Measurements from ENCODE around the gene CPLANE2. TPM values are rescaled to one million over a fixed set of nuclear protein-coding genes. Genes with fewer than 3 reads are reported as not detected.

Gene CPLANE2
- total RNA-seq, 1 experiment from 2014 or later = 4.5 TPM

GRCh38 chr1:16235347-16235746, 1.6 kb downstream of the CPLANE2 start:
- Histone ChIP-seq H3K36me3 (ENCODE audit: low read depth) (no peaks in the 10 kb centered on the region), H3K9me3 (ENCODE audit: insufficient read depth, low read depth) (no peaks in the 10 kb centered on the region), H3K27me3 (ENCODE audit: insufficient read depth, low read depth) (no peaks in the 10 kb centered on the region), H2AFZ (no peak overlapping the region), H4K20me1 (ENCODE audit: insufficient read depth) (no peaks in the 10 kb centered on the region), H3K79me2 (ENCODE audit: low read depth) (no peaks in the 10 kb centered on the region), H3K4me1 (replicated peaks; ENCODE audit: insufficient read depth) (peaks cover 13% of the 10 kb centered on the region), H3F3A (ENCODE audit: insufficient read depth, low read depth) (peaks cover 3% of the 10 kb centered on the region; the same call in 1 of the 2 replicates), H3K4me2 (no peak overlapping the region), H3K9me2 (ENCODE audit: insufficient read depth) (no peaks in the 10 kb centered on the region), H3K27ac (no peak overlapping the region), H3K4me3 (no peak overlapping the region)
- POLR2A ChIA-PET (ENCODE audit: unreplicated experiment) = no interaction called here
- no peak for DNase-seq
- intact Hi-C loops (cut with micrococcal nuclease; ENCODE audit: unreplicated experiment) = no loop called here
- CTCF ChIA-PET = interaction anchor here (0.5 kb wide), 1 partner anchor 401 kb away, joined by 7 read pairs; no protein-coding TSS in a partner anchor
- BruUV-seq (replicated peaks) = no TSS peak
- TF ChIP-seq EZH2 (IDR thresholded peaks at IDR 0.05; ENCODE audit: low read depth) = no peak
- TF ChIP-seq CTCF (conservative IDR thresholded peaks at IDR 0.05) = no peak

GRCh38 chr1:16233431-16233830, 3.6 kb downstream of the CPLANE2 start:
- BruUV-seq (replicated peaks) = no TSS peak
- CTCF ChIA-PET = no interaction called here
- TF ChIP-seq CTCF (conservative IDR thresholded peaks at IDR 0.05) (no peak), EZH2 (IDR thresholded peaks at IDR 0.05; ENCODE audit: low read depth) (no peak)
- Histone ChIP-seq H3K79me2 (ENCODE audit: low read depth) (no peaks in the 10 kb centered on the region), H3F3A (ENCODE audit: insufficient read depth, low read depth) (peaks cover 3% of the 10 kb centered on the region; the same call in 1 of the 2 replicates), H3K4me1 (replicated peaks; ENCODE audit: insufficient read depth) (peaks cover 13% of the 10 kb centered on the region), H2AFZ (no peak overlapping the region), H3K4me3 (no peak overlapping the region), H3K4me2 (no peak overlapping the region), H3K27ac (no peak overlapping the region), H3K36me3 (ENCODE audit: low read depth) (no peaks in the 10 kb centered on the region), H3K9me3 (ENCODE audit: insufficient read depth, low read depth) (no peaks in the 10 kb centered on the region), H3K27me3 (ENCODE audit: insufficient read depth, low read depth) (no peaks in the 10 kb centered on the region), H4K20me1 (ENCODE audit: insufficient read depth) (no peaks in the 10 kb centered on the region), H3K9me2 (ENCODE audit: insufficient read depth) (no peaks in the 10 kb centered on the region)
- no peak for DNase-seq
- POLR2A ChIA-PET (ENCODE audit: unreplicated experiment) = no interaction called here
- intact Hi-C loops (cut with micrococcal nuclease; ENCODE audit: unreplicated experiment) = no loop called here

GRCh38 chr1:16232316-16232710, 4.7 kb downstream of the CPLANE2 start:
- Histone ChIP-seq H3K27ac (no peak overlapping the region), H3K27me3 (ENCODE audit: insufficient read depth, low read depth) (no peaks in the 10 kb centered on the region), H3K79me2 (ENCODE audit: low read depth) (no peaks in the 10 kb centered on the region), H3F3A (ENCODE audit: insufficient read depth, low read depth) (peaks cover 3% of the 10 kb centered on the region; the same call in 1 of the 2 replicates), H3K9me2 (ENCODE audit: insufficient read depth) (no peaks in the 10 kb centered on the region), H3K4me1 (replicated peaks; ENCODE audit: insufficient read depth) (peaks cover 6% of the 10 kb centered on the region), H4K20me1 (ENCODE audit: insufficient read depth) (no peaks in the 10 kb centered on the region), H3K4me3 (no peak overlapping the region), H3K4me2 (no peak overlapping the region), H3K36me3 (ENCODE audit: low read depth) (no peaks in the 10 kb centered on the region), H2AFZ (no peak overlapping the region), H3K9me3 (ENCODE audit: insufficient read depth, low read depth) (no peaks in the 10 kb centered on the region)
- POLR2A ChIA-PET (ENCODE audit: unreplicated experiment) = interaction anchor here (0.6 kb wide), 1 partner anchor 20 kb away, joined by 3 read pairs; the partner anchor contains the start of gene ARHGEF19
- DNase-seq = no peak
- intact Hi-C loops (cut with micrococcal nuclease; ENCODE audit: unreplicated experiment) = no loop called here
- no TSS peak for BruUV-seq (replicated peaks)
- TF ChIP-seq CTCF (conservative IDR thresholded peaks at IDR 0.05) (no peak), EZH2 (IDR thresholded peaks at IDR 0.05; ENCODE audit: low read depth) (no peak)
- CTCF ChIA-PET = no interaction called here
